Measurements from ENCODE around the gene COPZ2. TPM values are rescaled to one million over a fixed set of nuclear protein-coding genes. Genes with fewer than 3 reads are reported as not detected.
"Not testable (repeated sequence)": the region's sequence is repeated elsewhere in the genome, so short reads cannot be mapped to it uniquely, and the experiment has no call there.

COPZ2 gene, protein sequence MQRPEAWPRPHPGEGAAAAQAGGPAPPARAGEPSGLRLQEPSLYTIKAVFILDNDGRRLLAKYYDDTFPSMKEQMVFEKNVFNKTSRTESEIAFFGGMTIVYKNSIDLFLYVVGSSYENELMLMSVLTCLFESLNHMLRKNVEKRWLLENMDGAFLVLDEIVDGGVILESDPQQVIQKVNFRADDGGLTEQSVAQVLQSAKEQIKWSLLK
- 2.3 TPM in 1 of 2 replicates, not detected in the other for total RNA-seq (2021)
- percentile 19 among the genes with signal in this experiment for Bru-seq, nascent RNA
- percentile 20 among the genes with signal in this experiment for BruChase-seq, experiment 1, labeled RNA remaining after a 2-hour chase
- BruChase-seq, experiment 2, labeled RNA remaining after a 6-hour chase = percentile 11 among the genes with signal in this experiment
- long read RNA-seq, partial matches to known transcripts = 0 of 4 reads
- long read RNA-seq, other reads (novel, unspliced or antisense) = 3 of 4 reads

DNA sequence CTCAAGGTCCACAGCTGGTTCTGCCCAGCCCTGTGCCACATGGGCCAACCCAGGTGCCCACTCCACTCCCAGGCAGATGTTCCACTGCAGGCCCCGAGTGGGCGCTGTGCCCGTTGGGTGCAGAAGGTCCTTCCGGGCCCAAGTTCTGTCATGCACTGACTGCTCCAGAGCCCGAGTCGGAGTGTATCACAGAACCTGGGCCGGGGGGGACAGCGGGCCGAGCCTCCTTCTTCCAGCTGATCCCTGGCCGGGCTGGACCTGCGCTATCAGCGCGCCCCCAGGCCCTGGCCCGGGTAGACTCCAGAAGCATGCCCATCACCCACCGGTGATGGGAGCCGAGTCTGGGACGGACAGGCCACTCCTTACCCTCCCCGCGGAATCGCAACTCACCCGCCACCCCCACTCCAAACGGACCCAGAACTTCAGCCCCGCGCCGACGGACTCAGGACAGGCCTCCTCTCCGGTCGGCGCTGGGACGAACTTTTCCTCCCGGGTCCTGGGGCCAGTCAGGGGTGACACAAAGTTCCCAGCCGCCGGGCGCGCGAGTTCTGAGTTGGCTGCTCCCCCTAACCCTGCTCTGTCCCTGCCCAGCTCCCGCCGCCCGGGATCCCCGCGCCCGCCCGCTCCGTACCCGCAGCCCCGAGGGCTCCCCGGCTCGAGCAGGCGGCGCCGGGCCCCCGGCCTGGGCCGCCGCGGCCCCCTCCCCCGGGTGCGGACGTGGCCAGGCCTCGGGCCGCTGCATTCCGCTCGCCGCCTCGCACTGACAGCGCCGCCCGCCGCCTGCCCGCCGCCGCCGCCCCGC lies at the start of gene COPZ2:
Gene COPZ2, minus strand, starts transcription at position 762 of the 802 bp plus-strand sequence. Its CDS starts 20 bp downstream, at position 742.
- H3K27me3 ChIP-seq (replicated peaks; ENCODE audit: insufficient read depth, low read depth, low read length, poor library complexity) = peaks cover 10% of the 10 kb centered on the region
- H3K4me1 ChIP-seq (ENCODE audit: insufficient read depth, low read length, poor library complexity, severe bottlenecking) = no peaks in the 10 kb centered on the region
- no peak within 1 kb of the TSS for H3K27ac ChIP-seq (ENCODE audit: low read depth, low read length, poor library complexity, severe bottlenecking)
- no peak for TF ChIP-seq EZH2 (IDR thresholded peaks at IDR 0.05; ENCODE audit: borderline replicate concordance, low read depth, low read length, poor library complexity, severe bottlenecking)
- TF ChIP-seq, protein P1, sequence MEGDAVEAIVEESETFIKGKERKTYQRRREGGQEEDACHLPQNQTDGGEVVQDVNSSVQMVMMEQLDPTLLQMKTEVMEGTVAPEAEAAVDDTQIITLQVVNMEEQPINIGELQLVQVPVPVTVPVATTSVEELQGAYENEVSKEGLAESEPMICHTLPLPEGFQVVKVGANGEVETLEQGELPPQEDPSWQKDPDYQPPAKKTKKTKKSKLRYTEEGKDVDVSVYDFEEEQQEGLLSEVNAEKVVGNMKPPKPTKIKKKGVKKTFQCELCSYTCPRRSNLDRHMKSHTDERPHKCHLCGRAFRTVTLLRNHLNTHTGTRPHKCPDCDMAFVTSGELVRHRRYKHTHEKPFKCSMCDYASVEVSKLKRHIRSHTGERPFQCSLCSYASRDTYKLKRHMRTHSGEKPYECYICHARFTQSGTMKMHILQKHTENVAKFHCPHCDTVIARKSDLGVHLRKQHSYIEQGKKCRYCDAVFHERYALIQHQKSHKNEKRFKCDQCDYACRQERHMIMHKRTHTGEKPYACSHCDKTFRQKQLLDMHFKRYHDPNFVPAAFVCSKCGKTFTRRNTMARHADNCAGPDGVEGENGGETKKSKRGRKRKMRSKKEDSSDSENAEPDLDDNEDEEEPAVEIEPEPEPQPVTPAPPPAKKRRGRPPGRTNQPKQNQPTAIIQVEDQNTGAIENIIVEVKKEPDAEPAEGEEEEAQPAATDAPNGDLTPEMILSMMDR (conservative IDR thresholded peaks at IDR 0.05; ENCODE audit: low read depth, low read length) = peak; percentile 64
- peak within 1 kb of the TSS; percentile 54 for H3K4me3 ChIP-seq (ENCODE audit: low read depth, low read length, poor library complexity, severe bottlenecking)
- ChIA-PET CTCF (interaction anchor here (0.7 to 1.4 kb wide), 2 partner anchors 11 to 66 kb away, joined by 3 read pairs; partner anchors contain the start of gene CDK5RAP3), POLR2A (ENCODE audit: low non-redundant PET) (no interaction called here)
- no peaks in the 10 kb centered on the region for H3K36me3 ChIP-seq (ENCODE audit: insufficient read depth, low read length, poor library complexity, severe bottlenecking)
- peak; percentile 40 for DNase-seq (ENCODE audit: low spot score)
- no TSS peak for BruUV-seq (replicated peaks)
- H3K9me3 ChIP-seq (ENCODE audit: low read depth, low read length, poor library complexity, severe bottlenecking) = no peaks in the 10 kb centered on the region
- intact Hi-C loops (cut with micrococcal nuclease; ENCODE audit: unreplicated experiment) = no loop called here

DNA sequence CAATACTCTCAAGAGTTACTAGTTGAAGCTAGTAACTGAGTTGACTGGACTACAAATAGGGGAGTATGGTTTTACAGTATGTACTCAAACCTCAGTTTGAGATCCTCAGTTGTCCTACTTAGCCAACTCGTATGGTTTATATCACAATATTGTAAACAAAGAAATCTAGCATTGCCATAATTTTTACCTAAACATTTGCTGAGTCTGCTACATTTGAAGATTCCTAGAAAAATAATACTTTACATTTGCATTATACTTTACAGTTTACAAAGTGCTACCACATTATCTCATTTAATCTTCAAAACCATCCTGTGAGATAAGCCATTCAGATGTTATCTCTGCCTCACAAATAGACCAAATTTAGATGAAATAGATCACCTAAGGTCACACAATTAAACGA lies 47.3 kb upstream of the COPZ2 start:
- Histone ChIP-seq H3K36me3 (ENCODE audit: insufficient read depth, low read length, poor library complexity, severe bottlenecking) (no peaks in the 10 kb centered on the region), H3K27ac (ENCODE audit: low read depth, low read length, poor library complexity, severe bottlenecking) (no peak overlapping the region), H3K4me1 (ENCODE audit: insufficient read depth, low read length, poor library complexity, severe bottlenecking) (peaks cover 15% of the 10 kb centered on the region), H3K4me3 (ENCODE audit: low read depth, low read length, poor library complexity, severe bottlenecking) (no peak overlapping the region), H3K27me3 (replicated peaks; ENCODE audit: insufficient read depth, low read depth, low read length, poor library complexity) (no peaks in the 10 kb centered on the region), H3K9me3 (ENCODE audit: low read depth, low read length, poor library complexity, severe bottlenecking) (no peaks in the 10 kb centered on the region)
- TF ChIP-seq EZH2 (IDR thresholded peaks at IDR 0.05; ENCODE audit: borderline replicate concordance, low read depth, low read length, poor library complexity, severe bottlenecking) = no peak
- TF ChIP-seq, protein P1 (conservative IDR thresholded peaks at IDR 0.05; ENCODE audit: low read depth, low read length) = no peak
- DNase-seq (ENCODE audit: low spot score) = no peak
- intact Hi-C loops (cut with micrococcal nuclease; ENCODE audit: unreplicated experiment) = no loop called here
- ChIA-PET POLR2A (ENCODE audit: low non-redundant PET) (no interaction called here), CTCF (no interaction called here)
- TSS peak; percentile 15 for BruUV-seq (replicated peaks)

DNA sequence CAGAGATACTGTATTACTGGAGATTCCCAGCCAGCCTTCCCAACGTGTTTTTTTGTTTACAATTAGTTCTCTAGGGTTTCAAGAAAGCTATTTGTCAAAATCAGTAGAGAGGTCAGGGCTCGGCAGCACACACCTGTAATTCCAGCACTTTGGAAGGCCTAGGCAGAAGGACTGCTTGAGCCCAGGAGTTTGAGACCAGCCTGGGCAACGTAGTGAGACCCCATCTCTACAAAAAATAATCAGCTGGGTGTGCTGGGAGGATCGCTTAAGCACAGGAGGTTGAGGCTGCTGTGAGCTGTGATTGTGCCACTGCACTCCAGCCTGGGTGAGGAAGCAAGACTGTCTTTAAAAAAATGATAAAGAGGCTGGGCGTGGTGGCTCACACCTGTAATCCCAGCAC lies 44.3 kb upstream of the COPZ2 start:
- no peaks in the 10 kb centered on the region for H3K9me3 ChIP-seq (ENCODE audit: low read depth, low read length, poor library complexity, severe bottlenecking)
- TF ChIP-seq, protein P1 (conservative IDR thresholded peaks at IDR 0.05; ENCODE audit: low read depth, low read length) = no peak
- no peak for TF ChIP-seq EZH2 (IDR thresholded peaks at IDR 0.05; ENCODE audit: borderline replicate concordance, low read depth, low read length, poor library complexity, severe bottlenecking)
- H3K4me1 ChIP-seq (ENCODE audit: insufficient read depth, low read length, poor library complexity, severe bottlenecking) = peaks cover 11% of the 10 kb centered on the region
- intact Hi-C loops (cut with micrococcal nuclease; ENCODE audit: unreplicated experiment) = loop anchor here (2.0 kb wide), 1 partner anchor 49 kb away; no protein-coding TSS in a partner anchor
- DNase-seq (ENCODE audit: low spot score) = no peak
- no TSS peak for BruUV-seq (replicated peaks)
- ChIA-PET CTCF (interaction anchor here (0.6 kb wide), 1 partner anchor 51 kb away, joined by 3 read pairs; no protein-coding TSS in a partner anchor), POLR2A (ENCODE audit: low non-redundant PET) (no interaction called here)
- peaks cover 2% of the 10 kb centered on the region for H3K36me3 ChIP-seq (ENCODE audit: insufficient read depth, low read length, poor library complexity, severe bottlenecking)
- no peak overlapping the region for H3K4me3 ChIP-seq (ENCODE audit: low read depth, low read length, poor library complexity, severe bottlenecking)
- H3K27ac ChIP-seq (ENCODE audit: low read depth, low read length, poor library complexity, severe bottlenecking) = no peak overlapping the region
- no peaks in the 10 kb centered on the region for H3K27me3 ChIP-seq (replicated peaks; ENCODE audit: insufficient read depth, low read depth, low read length, poor library complexity)

DNA sequence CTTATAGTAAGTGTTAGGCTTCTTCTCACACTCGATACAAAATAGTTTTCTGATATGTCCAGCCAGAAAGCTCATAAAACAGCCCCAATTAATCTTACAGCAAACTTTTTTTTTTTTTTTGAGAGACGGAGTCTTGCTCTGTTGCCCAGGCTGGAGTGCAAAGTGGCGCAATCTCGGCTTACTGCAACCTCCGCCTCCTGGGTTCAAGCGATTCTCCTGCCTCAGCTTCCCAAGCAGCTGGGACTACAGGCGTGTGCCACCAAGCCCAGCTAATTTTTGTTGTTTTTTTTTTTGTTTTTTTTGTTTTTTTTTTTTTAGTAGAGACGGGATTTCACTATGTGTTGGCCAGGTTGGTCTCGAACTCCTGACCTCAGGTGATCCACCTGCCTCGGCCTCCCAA lies 39.6 kb upstream of the COPZ2 start:
- H3K27me3 ChIP-seq (replicated peaks; ENCODE audit: insufficient read depth, low read depth, low read length, poor library complexity); H3K9me3 ChIP-seq (ENCODE audit: low read depth, low read length, poor library complexity, severe bottlenecking); intact Hi-C loops (cut with micrococcal nuclease; ENCODE audit: unreplicated experiment); POLR2A ChIA-PET (ENCODE audit: low non-redundant PET); H3K4me3 ChIP-seq (ENCODE audit: low read depth, low read length, poor library complexity, severe bottlenecking); DNase-seq (ENCODE audit: low spot score); BruUV-seq (replicated peaks); H3K27ac ChIP-seq (ENCODE audit: low read depth, low read length, poor library complexity, severe bottlenecking); H3K4me1 ChIP-seq (ENCODE audit: insufficient read depth, low read length, poor library complexity, severe bottlenecking): not testable (repeated sequence)
- H3K36me3 ChIP-seq (ENCODE audit: insufficient read depth, low read length, poor library complexity, severe bottlenecking) = peaks cover 47% of the 10 kb centered on the region
- CTCF ChIA-PET = interaction anchor here (0.6 kb wide), 1 partner anchor 52 kb away, joined by 4 read pairs; no protein-coding TSS in a partner anchor
